ENCODE data around the gene SNX2.
"Not testable (repeated sequence)": the region's sequence is repeated elsewhere in the genome, so short reads cannot be mapped to it uniquely, and the experiment has no call there.

The SNX2 gene

GRCh38 chr5:122774861-122775549 is at the start of gene SNX2:
TSS of gene SNX2 (plus strand) at chr5:122775080. CDS start at chr5:122775104, 24 bp downstream.
- DNase-seq = peak; percentile 89

- DNase-seq = no peak
Measured at GRCh38 chr5:122727112-122727541, 47.8 kb upstream of the SNX2 start.

GRCh38 chr5:122730037-122730436 is 44.8 kb upstream of the SNX2 start:
- DNase-seq = no peak

- no peak for DNase-seq
Measured at GRCh38 chr5:122730456-122730855, 44.4 kb upstream of the SNX2 start.

GRCh38 chr5:122736086-122736845 is 38.6 kb upstream of the SNX2 start:
- DNase-seq = no peak

- DNase-seq = no peak
Measured at GRCh38 chr5:122738088-122738487, 36.8 kb upstream of the SNX2 start.

- no peak for DNase-seq
Measured at GRCh38 chr5:122741681-122742080, 33.2 kb upstream of the SNX2 start.

GRCh38 chr5:122743261-122743660 is 31.6 kb upstream of the SNX2 start:
- DNase-seq = no peak

- DNase-seq = no peak
Measured at GRCh38 chr5:122745597-122745996, 29.3 kb upstream of the SNX2 start.

- DNase-seq = no peak
Measured at GRCh38 chr5:122749886-122750285, 25.0 kb upstream of the SNX2 start.

GRCh38 chr5:122751293-122751782 is 23.5 kb upstream of the SNX2 start:
- DNase-seq = no peak

GRCh38 chr5:122753500-122753899 is 21.4 kb upstream of the SNX2 start:
- no peak for DNase-seq

- DNase-seq = no peak
Measured at GRCh38 chr5:122755783-122756182, 19.1 kb upstream of the SNX2 start.

GRCh38 chr5:122756264-122756911 is 18.5 kb upstream of the SNX2 start:
- no peak for DNase-seq

- DNase-seq = no peak
Measured at GRCh38 chr5:122757285-122757684, 17.6 kb upstream of the SNX2 start.

- no peak for DNase-seq
Measured at GRCh38 chr5:122759241-122760070, 15.4 kb upstream of the SNX2 start.

- DNase-seq = no peak
Measured at GRCh38 chr5:122760236-122760635, 14.6 kb upstream of the SNX2 start.

- DNase-seq = no peak
Measured at GRCh38 chr5:122761115-122761514, 13.8 kb upstream of the SNX2 start.

GRCh38 chr5:122761896-122762295 is 13.0 kb upstream of the SNX2 start:
- not testable (repeated sequence) for DNase-seq

- DNase-seq = no peak
Measured at GRCh38 chr5:122766130-122766529, 8.8 kb upstream of the SNX2 start.

GRCh38 chr5:122770477-122770876 is 4.4 kb upstream of the SNX2 start:
- no peak for DNase-seq

GRCh38 chr5:122772446-122772845 is 2.4 kb upstream of the SNX2 start:
- no peak for DNase-seq

- no peak for DNase-seq
Measured at GRCh38 chr5:122773619-122774018, 1.3 kb upstream of the SNX2 start.
